ENCODE data around the gene GLYR1. TPM values are rescaled to one million over a fixed set of nuclear protein-coding genes. Genes with fewer than 3 reads are reported as not detected.
A peak's percentile ranks its signal among the peaks of the same experiment; 100 is the strongest.

GLYR1 gene
- polyA plus RNA-seq, 4 donors: 123 to 150 (median 139) TPM

GRCh38 chr16:4768549-4769305 lies 78.4 kb downstream of the GLYR1 start:
- DNase-seq (ENCODE audit: low read depth in 4 of 4, low spot score in 3 of 4): peak; percentile 90 to 93 (median 90)

GRCh38 chr16:4767872-4768548 lies 79.1 kb downstream of the GLYR1 start:
- DNase-seq (ENCODE audit: low read depth in 4 of 4, low spot score in 3 of 4): no peak

- peak; percentile 90 to 94 (median 91) for DNase-seq (ENCODE audit: low read depth in 4 of 4, low spot score in 3 of 4)
These were observed 80.0 kb downstream of the GLYR1 start, which contains the start of gene ZNF500 for GRCh38 chr16:4766875-4767628. TSS of gene ZNF500 (minus strand) at chr16:4767162. CDS start at chr16:4765978, 1,184 bp downstream.

- DNase-seq (ENCODE audit: low read depth in 4 of 4, low spot score in 3 of 4): no peak
These were observed 81.3 kb downstream of the GLYR1 start for GRCh38 chr16:4765511-4766474.

GRCh38 chr16:4763791-4764190 lies 83.3 kb downstream of the GLYR1 start:
- no peak for DNase-seq (ENCODE audit: low read depth in 4 of 4, low spot score in 3 of 4)

- no peak for DNase-seq (ENCODE audit: low read depth in 4 of 4, low spot score in 3 of 4)
These were observed 84.9 kb downstream of the GLYR1 start for GRCh38 chr16:4762205-4762604.

- DNase-seq (ENCODE audit: low read depth in 4 of 4, low spot score in 3 of 4): no peak
These were observed 86.7 kb downstream of the GLYR1 start for GRCh38 chr16:4760221-4760910.

GRCh38 chr16:4755687-4756086 lies 91.4 kb downstream of the GLYR1 start:
- DNase-seq (ENCODE audit: low read depth in 4 of 4, low spot score in 3 of 4): no peak

- DNase-seq (ENCODE audit: low read depth in 4 of 4, low spot score in 3 of 4): no peak
These were observed 92.2 kb downstream of the GLYR1 start for GRCh38 chr16:4754865-4755264.

- no peak for DNase-seq (ENCODE audit: low read depth in 4 of 4, low spot score in 3 of 4)
These were observed 93.9 kb downstream of the GLYR1 start for GRCh38 chr16:4753227-4753626.

Other genes with a start within 250 kb of the GLYR1 start
- 10 to 100 TPM; 14.4 to 26.8 (median 15.3) TPM for gene UBALD1, start 232.4 kb downstream of the GLYR1 start, polyA plus RNA-seq (ENCODE audit: insufficient read length in 4 of 4)
- 10 to 100 TPM; 42.1 to 63.2 (median 47.1) TPM for gene MGRN1, start 222.5 kb downstream of the GLYR1 start, polyA plus RNA-seq (ENCODE audit: insufficient read length in 4 of 4)
- 10 to 100 TPM; 39.7 to 55.9 (median 43.3) TPM for gene NUDT16L1, start 153.7 kb downstream of the GLYR1 start, polyA plus RNA-seq (ENCODE audit: insufficient read length in 4 of 4)
- 10 to 100 TPM; 20.8 to 24.0 (median 22.8) TPM for gene ANKS3, start 113.0 kb downstream of the GLYR1 start, polyA plus RNA-seq (ENCODE audit: insufficient read length in 4 of 4)
- gene DNAAF8, start 112.8 kb downstream of the GLYR1 start, polyA plus RNA-seq (ENCODE audit: insufficient read length in 4 of 4): 1 to 10 TPM; 2.1 to 2.5 (median 2.3) TPM
- 10 to 100 TPM; 13.8 to 19.2 (median 16.4) TPM for gene ZNF500, start 80.1 kb downstream of the GLYR1 start, polyA plus RNA-seq (ENCODE audit: insufficient read length in 4 of 4)
- gene SEPTIN12, start 58.9 kb downstream of the GLYR1 start, polyA plus RNA-seq (ENCODE audit: insufficient read length in 4 of 4): under 1 TPM in 1 of 4 donors, not detected in 3; 0.18 TPM
- 10 to 100 TPM in 2 of 4 donors, 1 to 10 TPM in 2; 7.5 to 12.7 (median 10.9) TPM for gene SMIM22, start 51.9 kb downstream of the GLYR1 start, polyA plus RNA-seq (ENCODE audit: insufficient read length in 4 of 4)
- gene ROGDI, start 44.7 kb downstream of the GLYR1 start, polyA plus RNA-seq (ENCODE audit: insufficient read length in 4 of 4): 10 to 100 TPM; 34.8 to 42.1 (median 36.3) TPM
- 10 to 100 TPM; 33.4 to 36.1 (median 35.0) TPM for gene UBN1, start 193 bp upstream of the GLYR1 start, polyA plus RNA-seq (ENCODE audit: insufficient read length in 4 of 4)
- 10 to 100 TPM; 27.8 to 34.6 (median 28.7) TPM for gene PPL, start 89.9 kb upstream of the GLYR1 start, polyA plus RNA-seq (ENCODE audit: insufficient read length in 4 of 4)
- under 1 TPM; 0.14 to 0.36 (median 0.26) TPM for gene SEC14L5, start 111.0 kb upstream of the GLYR1 start, polyA plus RNA-seq (ENCODE audit: insufficient read length in 4 of 4)
- gene NAGPA, start 186.6 kb upstream of the GLYR1 start, polyA plus RNA-seq (ENCODE audit: insufficient read length in 4 of 4): 10 to 100 TPM in 1 of 4 donors, 1 to 10 TPM in 3; 8.6 to 10.9 (median 8.8) TPM
- 10 to 100 TPM in 1 of 4 donors, 1 to 10 TPM in 3; 2.6 to 11.6 (median 6.4) TPM for gene C16orf89, start 218.7 kb upstream of the GLYR1 start, polyA plus RNA-seq (ENCODE audit: insufficient read length in 4 of 4)
- gene ALG1, start 224.6 kb upstream of the GLYR1 start, polyA plus RNA-seq (ENCODE audit: insufficient read length in 4 of 4): 10 to 100 TPM; 24.3 to 27.2 (median 24.4) TPM

Data from right renal pelvis (tissue), 4 donors.